A549 treated with Hydrocortisone at 1 μM for 4 hours (cell line): Measurements from ENCODE around the gene AKAP8L. TPM values are rescaled to one million over a fixed set of nuclear protein-coding genes. Genes with fewer than 3 reads are reported as not detected.

Experiments
- total RNA-seq: library from RNA; stranded (reverse); fragments of 200-300 nt; extraction: Qiagen RNA extraction; gene quantifications from 5 replicates; pipeline ENCODE4 v1.2.3, GENCODE V29; 2022

Gene AKAP8L
- total RNA-seq: 33.3 to 43.6 TPM (median 36.6 TPM) in 5 replicates

DNA sequence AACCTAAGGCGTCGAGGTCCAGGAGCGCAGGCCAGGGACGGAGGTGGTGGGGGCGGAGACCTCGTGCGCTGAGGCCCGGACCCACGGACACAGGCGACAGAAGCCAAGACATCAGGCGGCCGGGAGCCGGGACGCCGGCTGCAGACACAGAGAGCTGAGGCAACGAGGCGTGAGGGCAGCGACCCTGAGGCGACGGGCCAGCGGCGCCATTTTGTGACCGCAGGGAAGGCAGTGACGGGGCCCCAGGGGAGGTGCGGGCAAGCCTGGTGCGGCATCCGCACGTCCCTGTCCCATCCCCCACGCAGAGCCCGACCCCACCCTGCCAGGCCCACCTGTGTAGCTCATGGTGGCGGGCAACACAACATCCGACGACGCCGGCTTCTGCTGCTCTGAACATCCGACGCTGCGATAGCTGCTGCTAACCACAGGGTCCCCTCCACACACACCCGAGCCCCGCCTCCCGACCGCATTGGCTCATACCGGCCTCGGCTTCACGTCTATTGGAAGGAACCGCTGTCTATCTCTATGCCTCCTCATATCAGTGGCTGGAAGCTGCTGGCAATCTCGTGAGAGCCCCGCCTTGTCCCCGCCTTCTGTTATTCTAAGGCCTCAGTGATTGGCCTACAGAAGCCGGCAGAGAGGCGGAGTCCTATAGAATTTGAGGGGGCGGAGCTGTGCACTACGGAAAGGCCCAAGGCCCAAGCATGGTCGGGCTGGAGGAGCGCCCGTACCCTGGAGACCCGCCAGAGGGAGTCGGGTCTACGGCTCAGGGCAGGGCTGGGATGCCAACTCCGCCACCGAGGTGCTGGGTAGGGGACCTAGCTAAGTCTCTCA, at the start of gene AKAP8L:
Gene AKAP8L, minus strand, starts transcription at position 410 of the 834 bp plus-strand sequence. Its CDS starts 65 bp downstream, at position 345.

DNA sequence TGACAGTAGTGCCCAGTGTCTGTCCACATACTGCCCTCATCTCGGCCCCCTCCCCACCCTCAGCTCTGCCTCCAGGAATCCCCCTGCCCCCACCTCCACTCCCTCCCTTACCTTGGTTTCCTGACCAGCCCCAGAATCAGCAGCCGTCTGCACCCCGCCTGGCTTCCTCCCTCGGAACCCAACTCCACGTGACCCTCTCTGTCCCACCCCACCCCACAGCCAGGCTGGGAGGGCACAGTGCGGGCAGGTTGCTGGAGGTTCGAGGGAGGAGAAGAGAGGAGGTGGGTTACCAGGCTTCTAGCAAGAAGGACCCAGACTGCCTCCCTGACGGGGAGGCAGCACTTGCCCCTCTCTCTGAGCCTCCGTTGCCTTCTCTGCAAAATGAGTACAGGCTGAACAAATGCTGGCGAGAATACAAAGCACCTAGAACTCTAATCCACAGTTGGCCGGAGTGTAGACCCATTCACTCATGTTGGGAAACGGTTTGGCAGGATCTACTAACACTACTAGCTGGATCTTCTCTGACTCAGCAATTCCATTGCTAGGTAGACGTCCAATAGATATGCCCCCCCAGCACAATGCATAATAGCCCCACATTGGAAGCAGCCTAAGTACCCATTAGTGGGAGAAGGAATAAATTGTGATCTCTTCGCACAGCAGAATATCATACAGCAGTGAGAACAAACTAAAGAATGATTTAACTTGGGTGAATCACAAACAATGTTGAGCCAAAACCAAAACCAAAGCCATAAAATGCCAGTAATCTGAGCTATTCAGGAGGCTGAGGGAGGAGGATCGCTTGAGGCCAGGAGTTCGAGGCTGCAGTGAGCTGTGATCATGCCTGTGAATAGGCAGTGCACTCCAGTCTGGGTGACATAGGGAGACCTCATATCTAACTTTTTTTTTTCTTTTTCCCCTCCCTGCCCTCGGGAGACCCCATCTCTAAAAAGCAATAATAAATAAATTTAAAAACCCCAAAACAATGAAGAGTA, 45.9 kb upstream of the AKAP8L start, which contains the start of gene RASAL3:
Gene RASAL3, minus strand, starts transcription at position 151 of the 992 bp plus-strand sequence. CDS start 186 bp downstream, outside the sequence.

GRCh38 chr19:15449620-15450527, 31.1 kb upstream of the AKAP8L start, which contains the start of gene WIZ:
WIZ (minus strand) TSS chr19:15449956; CDS start chr19:15448307, 1,649 bp downstream.

DNA sequence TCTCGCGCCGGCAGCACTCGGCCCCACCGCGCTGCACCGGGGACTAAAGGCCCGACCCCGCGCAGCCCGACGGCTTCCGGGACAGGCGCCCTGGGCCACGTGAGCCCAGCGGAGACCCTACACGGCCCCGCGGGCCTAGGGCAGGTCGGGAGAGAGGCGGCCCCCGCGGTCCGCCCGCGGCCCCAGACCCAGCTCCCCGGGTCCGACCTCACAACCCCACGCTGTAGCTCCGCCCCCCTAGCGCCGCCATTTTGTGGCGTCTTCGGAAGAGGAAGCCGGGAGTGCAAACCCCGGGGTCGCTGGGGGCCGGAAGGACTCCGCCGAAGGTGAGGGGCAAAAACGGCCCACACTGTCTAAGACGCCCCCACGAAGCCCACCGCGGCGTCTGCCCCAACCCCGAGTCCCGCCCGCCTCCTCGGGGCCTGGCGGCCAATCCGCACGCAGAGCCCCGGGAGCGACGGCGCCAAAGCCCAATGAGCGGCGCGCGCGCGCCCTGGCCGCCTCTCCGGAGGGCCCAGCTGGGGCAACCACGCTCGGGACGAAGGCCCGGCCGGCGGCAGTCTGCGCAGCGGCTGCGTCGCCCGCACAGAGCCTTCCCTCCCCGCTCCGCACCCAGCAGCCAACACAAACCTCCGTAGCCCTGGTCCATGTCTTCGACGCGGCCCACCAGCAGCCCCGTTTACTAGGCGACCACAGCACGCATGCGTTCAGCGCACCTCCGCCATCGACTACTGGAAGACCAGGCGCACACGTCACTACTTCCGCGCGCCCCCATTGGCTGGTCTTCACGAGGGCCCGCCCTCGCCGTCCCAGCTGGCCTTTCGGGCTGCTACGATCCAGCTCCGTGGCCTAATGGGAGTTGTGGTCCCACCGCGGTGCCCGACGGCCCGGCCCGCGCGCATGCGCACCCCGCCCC, 39.4 kb downstream of the AKAP8L start, which contains the start of gene AKAP8:
Gene AKAP8, minus strand, starts transcription at position 705 of the 916 bp plus-strand sequence. Its CDS starts 56 bp downstream, at position 649.

GRCh38 chr19:15332311-15332996, 86.3 kb downstream of the AKAP8L start, which contains the start of gene BRD4:
BRD4 (minus strand) TSS chr19:15332539; CDS start chr19:15273099, 59,440 bp downstream.

Other genes starting within 250 kb of the AKAP8L start
- 13.6 to 18.2 TPM (median 16.4 TPM) in 5 replicates for gene NOTCH3, start 218.0 kb downstream of the AKAP8L start, total RNA-seq
- gene EPHX3, start 186.5 kb downstream of the AKAP8L start, total RNA-seq: 0.07 to 0.09 TPM (median 0.09 TPM) in 3 of 5 replicates, not detected in the others
- 23.4 to 27.2 TPM (median 26.3 TPM) in 5 replicates for gene BRD4, start 86.4 kb downstream of the AKAP8L start, total RNA-seq
- 16.2 to 17.0 TPM (median 16.7 TPM) in 5 replicates for gene AKAP8, start 39.2 kb downstream of the AKAP8L start, total RNA-seq
- gene WIZ, start 31.0 kb upstream of the AKAP8L start, total RNA-seq: 17.3 to 23.1 TPM (median 22.0 TPM) in 5 replicates
- 0.10 TPM in 1 of 5 replicates, not detected in the others for gene RASAL3, start 45.6 kb upstream of the AKAP8L start, total RNA-seq
- gene PGLYRP2, start 60.5 kb upstream of the AKAP8L start, total RNA-seq: 0.10 TPM in 1 of 5 replicates, not detected in the others
- 0.20 to 0.36 TPM (median 0.28 TPM) in 5 replicates for gene CYP4F22, start 89.5 kb upstream of the AKAP8L start, total RNA-seq
- gene CYP4F8, start 196.2 kb upstream of the AKAP8L start, total RNA-seq: not detected in 5 replicates
- 2.7 to 4.9 TPM (median 3.2 TPM) in 5 replicates for gene CYP4F3, start 221.9 kb upstream of the AKAP8L start, total RNA-seq